BLaER1 treated with 17β-estradiol and CSF1 and Interleukin-3, amounts not matched to agents 10 nM and 100 nM (cell line): ENCODE results near the gene WTAP.
A peak's percentile ranks its signal among the peaks of the same experiment; 100 is the strongest.

Source experiments
- H3K27ac ChIP-seq, 11 experiments: shearing (Covaris generic); formaldehyde crosslinking; 2 replicates each; pipeline ENCODE4 v1.8.1; 2022
- H3K27me3 ChIP-seq, 11 experiments: shearing (Covaris generic); formaldehyde crosslinking; 2 replicates each; pipeline ENCODE4 v1.8.1; 2022
- H3K36me3 ChIP-seq, 11 experiments: shearing (Covaris generic); formaldehyde crosslinking; 2 replicates each; pipeline ENCODE4 v1.8.1; 2022
- H3K4me1 ChIP-seq, 10 experiments: shearing (Covaris generic); formaldehyde crosslinking; 2 replicates each; pipeline ENCODE4 v1.8.1; 2022
- H3K4me2 ChIP-seq, 11 experiments: shearing (Covaris generic); formaldehyde crosslinking; 2 replicates each; pipeline ENCODE4 v1.8.1; 2022
- H3K4me3 ChIP-seq, 10 experiments: shearing (Covaris generic); formaldehyde crosslinking; 2 replicates each; pipeline ENCODE4 v1.8.1; 2022
- H3K9ac ChIP-seq, 11 experiments: shearing (Covaris generic); formaldehyde crosslinking; 2 replicates each; pipeline ENCODE4 v1.8.1; 2022
- H3K9me3 ChIP-seq, 11 experiments: shearing (Covaris generic); formaldehyde crosslinking; replicated peaks in 1 of 11; 2 replicates each; pipeline ENCODE4 v1.8.1; 2022
- H4K20me1 ChIP-seq, 11 experiments: shearing (Covaris generic); formaldehyde crosslinking; 2 replicates each; pipeline ENCODE4 v1.8.1; 2022
- Cebpa-rat ChIP-seq, 11 experiments: shearing (Covaris generic); IDR thresholded peaks; 2 replicates each; pipeline ENCODE4 v1.8.1; 2022

WTAP gene

GRCh38 chr6:159726918-159727716, at the start of gene WTAP:
Gene WTAP, plus strand, starts transcription at chr6:159727506. Its CDS starts 8,760 bp downstream, at chr6:159736266.
- Histone ChIP-seq H4K20me1 (peaks cover 39 to 53% (median 45%) of the 10 kb centered on the region in 11 experiments), H3K4me1 (peaks cover 23 to 55% (median 40%) of the 10 kb centered on the region in 10 experiments), H3K9me3 (peaks cover 5 to 14% (median 11%) of the 10 kb centered on the region in 11 experiments; a peak in 17 of 22 replicates), H3K9ac (peak within 1 kb of the TSS; percentile 98 to 100 (median 100)), H3K36me3 (peaks cover 23 to 55% (median 48%) of the 10 kb centered on the region in 11 experiments; a peak in 21 of 22 replicates), H3K27ac (peak within 1 kb of the TSS; percentile 98 to 100 (median 99)), H3K4me2 (peak within 1 kb of the TSS; percentile 86 to 97 (median 93)), H3K4me3 (peak within 1 kb of the TSS; percentile 90 to 99 (median 94)), H3K27me3 (no peaks in the 10 kb centered on the region)
- no peak for TF ChIP-seq Cebpa-rat (IDR thresholded peaks at IDR 0.05)

GRCh38 chr6:159677506-159678165, 49.7 kb upstream of the WTAP start:
- peaks cover 0 to 10% (median 2%) of the 10 kb centered on the region in 11 experiments; a peak in 6 of 22 replicates for H3K9me3 ChIP-seq

DNA sequence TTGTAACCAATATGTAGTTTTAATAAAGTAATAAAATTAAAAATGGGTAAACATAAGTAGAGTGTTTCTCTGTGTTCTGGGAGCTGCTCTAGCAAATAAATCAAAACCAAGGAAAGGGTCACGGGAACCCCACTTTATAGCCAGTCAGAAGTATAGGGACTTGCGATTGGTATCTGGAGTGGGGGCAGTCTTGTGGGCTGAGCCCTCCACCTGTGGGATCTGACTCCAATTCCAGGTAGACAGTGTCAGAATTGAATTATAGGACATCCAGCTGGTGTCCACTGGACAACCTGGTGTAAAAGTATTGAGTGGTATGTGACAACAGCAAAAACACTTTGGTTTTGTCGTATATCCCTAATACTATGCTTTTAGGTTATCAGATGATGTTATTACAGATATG, 48.7 kb upstream of the WTAP start:
- Histone ChIP-seq H3K36me3 (peaks cover 60 to 71% (median 65%) of the 10 kb centered on the region in 11 experiments), H3K4me1 (peaks cover 0 to 44% (median 7%) of the 10 kb centered on the region in 10 experiments; a peak in 10 of 20 replicates), H3K27me3 (no peaks in the 10 kb centered on the region), H3K9me3 (peaks cover 0 to 10% (median 0%) of the 10 kb centered on the region in 11 experiments; a peak in 5 of 22 replicates), H3K27ac (peak overlapping the region in 1 of 11 experiments; percentile 43; a peak in 2 of 22 replicates), H4K20me1 (peaks cover 10 to 77% (median 46%) of the 10 kb centered on the region in 11 experiments; a peak in 20 of 22 replicates), H3K9ac (no peak overlapping the region), H3K4me2 (no peak overlapping the region), H3K4me3 (no peak overlapping the region)
- no peak for TF ChIP-seq Cebpa-rat (IDR thresholded peaks at IDR 0.05)

More at GRCh38 chr6:159677506-159678165, 49.7 kb upstream of the WTAP start:
- Histone ChIP-seq H4K20me1 (peaks cover 6 to 76% (median 36%) of the 10 kb centered on the region in 11 experiments; a peak in 20 of 22 replicates), H3K36me3 (peaks cover 50 to 62% (median 56%) of the 10 kb centered on the region in 11 experiments), H3K9ac (no peak overlapping the region), H3K27ac (0 out of 22 replicates have a peak overlapping the region, but pooled peaks of 1 of the 11 experiments have one; percentile 0), H3K27me3 (no peaks in the 10 kb centered on the region), H3K4me3 (no peak overlapping the region), H3K4me2 (no peak overlapping the region), H3K4me1 (peaks cover 0 to 35% (median 7%) of the 10 kb centered on the region in 10 experiments; a peak in 9 of 20 replicates)
- no peak for TF ChIP-seq Cebpa-rat (IDR thresholded peaks at IDR 0.05)

DNA sequence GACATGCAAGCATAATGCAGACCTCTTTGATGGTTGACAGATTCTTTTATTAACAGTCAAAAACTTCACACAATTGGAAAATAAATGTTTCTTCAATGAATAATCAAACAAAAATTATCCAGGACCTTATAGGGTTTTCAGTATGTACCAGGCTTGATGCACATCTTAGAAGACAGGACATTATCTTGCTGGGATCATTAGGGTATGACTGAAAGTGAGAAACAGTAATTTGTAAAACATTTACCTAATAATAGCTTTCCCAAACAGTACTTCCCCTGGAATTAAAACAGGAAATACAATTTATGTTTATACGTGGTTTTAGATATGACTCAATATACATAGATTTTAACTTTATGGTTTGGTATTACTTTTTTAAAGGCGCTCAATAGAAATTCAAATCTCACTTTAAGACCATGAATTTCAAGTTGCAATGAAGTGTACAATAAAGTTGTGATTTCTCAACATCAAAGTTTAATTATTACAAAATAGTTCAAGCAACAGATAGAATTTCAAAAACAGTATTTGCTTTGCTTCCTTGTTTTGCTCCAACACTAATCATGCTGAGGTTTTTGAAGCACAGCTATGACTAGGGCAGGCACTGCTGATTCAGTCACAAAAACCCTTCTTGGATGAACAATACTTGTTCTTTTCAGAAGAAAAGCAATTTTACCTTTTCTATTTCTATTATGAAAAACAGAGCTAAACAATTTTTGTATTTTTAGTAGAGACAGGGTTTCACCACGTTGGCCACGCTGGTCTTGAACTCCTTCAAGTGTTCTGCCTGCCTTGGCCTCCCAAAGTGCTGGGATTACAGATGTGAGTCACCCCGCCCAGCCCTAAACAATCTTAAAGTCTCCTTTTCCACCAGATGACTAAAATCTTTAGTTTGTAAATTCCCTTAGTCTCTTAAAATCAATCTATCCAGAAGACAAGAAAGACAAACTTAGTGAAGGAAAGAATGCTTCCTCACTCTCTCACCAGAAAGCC, 47.9 kb upstream of the WTAP start:
- H3K9me3 ChIP-seq = peaks cover 0 to 10% (median 0%) of the 10 kb centered on the region in 11 experiments; a peak in 5 of 22 replicates
- H3K27ac ChIP-seq = peak overlapping the region in 4 of 11 experiments; percentile 20 to 43 (median 40); a peak in 6 of 22 replicates
- no peak overlapping the region for H3K4me3 ChIP-seq
- H3K4me1 ChIP-seq = peaks cover 0 to 53% (median 7%) of the 10 kb centered on the region in 10 experiments; a peak in 10 of 20 replicates
- H4K20me1 ChIP-seq = peaks cover 10 to 79% (median 53%) of the 10 kb centered on the region in 11 experiments; a peak in 20 of 22 replicates
- peaks cover 68 to 79% (median 74%) of the 10 kb centered on the region in 11 experiments for H3K36me3 ChIP-seq
- peak overlapping the region in 3 of 11 experiments; percentile 5 to 97 (median 35); a peak in 4 of 22 replicates for H3K4me2 ChIP-seq
- no peak for TF ChIP-seq Cebpa-rat (IDR thresholded peaks at IDR 0.05)
- no peaks in the 10 kb centered on the region for H3K27me3 ChIP-seq
- peak overlapping the region in 2 of 11 experiments; percentile 4 to 32; a peak in 3 of 22 replicates for H3K9ac ChIP-seq

DNA sequence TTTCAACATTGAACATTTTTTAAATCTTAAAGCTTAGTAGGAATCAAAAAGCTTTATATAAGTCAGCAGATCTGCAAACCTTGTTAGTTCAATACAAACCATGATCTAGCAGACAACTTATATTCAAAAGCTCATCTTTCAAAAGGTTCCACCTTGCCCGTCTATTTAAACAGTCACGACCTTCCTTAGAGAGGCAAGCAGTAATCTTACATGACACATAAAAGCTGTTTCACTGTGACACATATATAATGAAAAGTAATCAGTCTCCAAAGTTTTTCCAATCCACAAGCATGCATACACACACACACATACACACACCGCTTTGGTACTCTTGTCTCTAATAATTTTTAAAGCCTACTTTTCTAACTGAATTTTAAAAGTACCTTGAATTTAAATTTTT, 47.2 kb upstream of the WTAP start:
- Histone ChIP-seq H4K20me1 (peaks cover 10 to 86% (median 58%) of the 10 kb centered on the region in 11 experiments; a peak in 20 of 22 replicates), H3K9ac (peak overlapping the region in 2 of 11 experiments; percentile 4 to 32; a peak in 3 of 22 replicates), H3K9me3 (peaks cover 0 to 10% (median 0%) of the 10 kb centered on the region in 11 experiments; a peak in 5 of 22 replicates), H3K27ac (peak overlapping the region in 4 of 11 experiments; percentile 20 to 43 (median 40); a peak in 5 of 22 replicates), H3K4me1 (peaks cover 0 to 60% (median 7%) of the 10 kb centered on the region in 10 experiments; a peak in 10 of 20 replicates), H3K36me3 (peaks cover 75 to 86% (median 81%) of the 10 kb centered on the region in 11 experiments), H3K27me3 (no peaks in the 10 kb centered on the region), H3K4me2 (peak overlapping the region in 4 of 11 experiments; percentile 5 to 97 (median 21); a peak in 3 of 22 replicates), H3K4me3 (no peak overlapping the region)
- TF ChIP-seq Cebpa-rat (IDR thresholded peaks at IDR 0.05) = no peak

GRCh38 chr6:159681191-159681880, 46.0 kb upstream of the WTAP start:
- Histone ChIP-seq H3K4me2 (peak overlapping the region in 3 of 11 experiments; percentile 8 to 97 (median 73); a peak in 6 of 22 replicates), H3K9ac (peak overlapping the region in 2 of 11 experiments; percentile 21 to 57; a peak in 2 of 22 replicates), H3K27ac (no peak overlapping the region), H3K36me3 (peaks cover 87 to 98% (median 93%) of the 10 kb centered on the region in 11 experiments), H3K4me1 (peaks cover 0 to 72% (median 7%) of the 10 kb centered on the region in 10 experiments; a peak in 10 of 20 replicates), H3K27me3 (no peaks in the 10 kb centered on the region), H3K4me3 (no peak overlapping the region), H4K20me1 (peaks cover 14 to 99% (median 71%) of the 10 kb centered on the region in 11 experiments; a peak in 20 of 22 replicates), H3K9me3 (peaks cover 0 to 8% (median 0%) of the 10 kb centered on the region in 11 experiments; a peak in 5 of 22 replicates)
- no peak for TF ChIP-seq Cebpa-rat (IDR thresholded peaks at IDR 0.05)

GRCh38 chr6:159682295-159682694, 45.0 kb upstream of the WTAP start:
- H4K20me1 ChIP-seq = peaks cover 14 to 100% (median 80%) of the 10 kb centered on the region in 11 experiments; a peak in 20 of 22 replicates
- H3K36me3 ChIP-seq = peaks cover 95 to 100% (median 99%) of the 10 kb centered on the region in 11 experiments
- H3K9me3 ChIP-seq = no peaks in the 10 kb centered on the region; a peak in 1 of 22 replicates
- no peaks in the 10 kb centered on the region for H3K27me3 ChIP-seq
- TF ChIP-seq Cebpa-rat (IDR thresholded peaks at IDR 0.05) = no peak
- H3K4me1 ChIP-seq = peaks cover 0 to 82% (median 8%) of the 10 kb centered on the region in 10 experiments; a peak in 12 of 20 replicates
- peak overlapping the region in 2 of 11 experiments; percentile 73 to 97; a peak in 3 of 22 replicates for H3K4me2 ChIP-seq
- H3K27ac ChIP-seq = no peak overlapping the region
- H3K4me3 ChIP-seq = 0 out of 20 replicates have a peak overlapping the region, but pooled peaks of 1 of the 10 experiments have one; percentile 21
- peak overlapping the region in 3 of 11 experiments; percentile 6 to 58 (median 8); a peak in 2 of 22 replicates for H3K9ac ChIP-seq
